Measurements from ENCODE around the gene RNF141. TPM values are rescaled to one million over a fixed set of nuclear protein-coding genes. Genes with fewer than 3 reads are reported as not detected.

The RNF141 gene
- total RNA-seq, 4 donors from 2014 or later, result 39.0 to 68.3 (median 59.7) TPM

GRCh38 chr11:10488121-10488933 is 52.7 kb downstream of the RNF141 start:
- TF ChIP-seq CTCF (IDR thresholded peaks at IDR 0.05; ENCODE audit: low read depth), result no peak

- TF ChIP-seq CTCF (IDR thresholded peaks at IDR 0.05; ENCODE audit: low read depth), result no peak
These were observed 53.9 kb downstream of the RNF141 start for GRCh38 chr11:10487002-10487647.

- TF ChIP-seq CTCF (IDR thresholded peaks at IDR 0.05; ENCODE audit: low read depth), result no peak
These were observed 54.7 kb downstream of the RNF141 start for GRCh38 chr11:10486161-10486840.

GRCh38 chr11:10485646-10486045 is 55.3 kb downstream of the RNF141 start:
- TF ChIP-seq CTCF (IDR thresholded peaks at IDR 0.05; ENCODE audit: low read depth), result no peak

- no peak for TF ChIP-seq CTCF (IDR thresholded peaks at IDR 0.05; ENCODE audit: low read depth)
These were observed 56.4 kb downstream of the RNF141 start for GRCh38 chr11:10484461-10485180.

- no peak for TF ChIP-seq CTCF (IDR thresholded peaks at IDR 0.05; ENCODE audit: low read depth)
These were observed 57.4 kb downstream of the RNF141 start for GRCh38 chr11:10483584-10483983.
